ENCODE measurements around the gene CYB5D1.

The CYB5D1 gene

DNA sequence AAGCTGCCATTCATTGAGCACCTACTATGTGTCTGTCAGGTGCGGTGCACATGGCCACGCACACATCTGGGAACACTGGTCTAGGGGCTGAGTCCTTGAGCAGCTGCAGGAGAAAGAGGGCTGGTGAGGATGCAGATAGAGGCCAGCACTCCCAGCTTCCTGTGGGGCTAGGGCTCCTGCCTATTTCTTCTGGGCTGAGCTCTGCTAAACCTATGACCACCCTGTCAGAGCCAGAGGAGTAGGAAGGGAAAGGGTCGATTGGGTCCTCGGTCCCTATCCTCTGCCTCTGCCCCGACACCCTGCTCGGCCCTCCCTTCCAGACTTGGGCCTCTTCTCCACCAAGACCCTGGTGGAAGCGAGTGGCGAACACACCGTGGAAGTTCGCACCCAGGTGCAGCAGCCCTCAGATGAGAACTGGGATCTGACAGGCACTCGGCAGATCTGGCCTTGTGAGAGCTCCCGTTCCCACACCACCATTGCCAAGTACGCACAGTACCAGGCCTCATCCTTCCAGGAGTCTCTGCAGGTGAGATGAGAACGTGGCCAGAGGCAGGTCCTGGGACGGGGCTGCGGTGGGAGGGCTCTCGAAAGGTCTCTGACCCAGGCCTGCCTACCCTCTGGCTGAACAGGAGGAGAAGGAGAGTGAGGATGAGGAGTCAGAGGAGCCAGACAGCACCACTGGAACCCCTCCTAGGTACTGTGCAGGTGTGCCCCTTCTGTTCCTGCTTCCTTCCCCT lies 6.9 kb upstream of the CYB5D1 start:
- no peak overlapping the region for H3K4me3 ChIP-seq (ENCODE audit: low read length)
- DNase-seq (ENCODE audit: low read depth), result no peak
- TF ChIP-seq, protein P1, sequence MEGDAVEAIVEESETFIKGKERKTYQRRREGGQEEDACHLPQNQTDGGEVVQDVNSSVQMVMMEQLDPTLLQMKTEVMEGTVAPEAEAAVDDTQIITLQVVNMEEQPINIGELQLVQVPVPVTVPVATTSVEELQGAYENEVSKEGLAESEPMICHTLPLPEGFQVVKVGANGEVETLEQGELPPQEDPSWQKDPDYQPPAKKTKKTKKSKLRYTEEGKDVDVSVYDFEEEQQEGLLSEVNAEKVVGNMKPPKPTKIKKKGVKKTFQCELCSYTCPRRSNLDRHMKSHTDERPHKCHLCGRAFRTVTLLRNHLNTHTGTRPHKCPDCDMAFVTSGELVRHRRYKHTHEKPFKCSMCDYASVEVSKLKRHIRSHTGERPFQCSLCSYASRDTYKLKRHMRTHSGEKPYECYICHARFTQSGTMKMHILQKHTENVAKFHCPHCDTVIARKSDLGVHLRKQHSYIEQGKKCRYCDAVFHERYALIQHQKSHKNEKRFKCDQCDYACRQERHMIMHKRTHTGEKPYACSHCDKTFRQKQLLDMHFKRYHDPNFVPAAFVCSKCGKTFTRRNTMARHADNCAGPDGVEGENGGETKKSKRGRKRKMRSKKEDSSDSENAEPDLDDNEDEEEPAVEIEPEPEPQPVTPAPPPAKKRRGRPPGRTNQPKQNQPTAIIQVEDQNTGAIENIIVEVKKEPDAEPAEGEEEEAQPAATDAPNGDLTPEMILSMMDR (conservative IDR thresholded peaks at IDR 0.05; ENCODE audit: low read depth, low read length), result no peak

DNA sequence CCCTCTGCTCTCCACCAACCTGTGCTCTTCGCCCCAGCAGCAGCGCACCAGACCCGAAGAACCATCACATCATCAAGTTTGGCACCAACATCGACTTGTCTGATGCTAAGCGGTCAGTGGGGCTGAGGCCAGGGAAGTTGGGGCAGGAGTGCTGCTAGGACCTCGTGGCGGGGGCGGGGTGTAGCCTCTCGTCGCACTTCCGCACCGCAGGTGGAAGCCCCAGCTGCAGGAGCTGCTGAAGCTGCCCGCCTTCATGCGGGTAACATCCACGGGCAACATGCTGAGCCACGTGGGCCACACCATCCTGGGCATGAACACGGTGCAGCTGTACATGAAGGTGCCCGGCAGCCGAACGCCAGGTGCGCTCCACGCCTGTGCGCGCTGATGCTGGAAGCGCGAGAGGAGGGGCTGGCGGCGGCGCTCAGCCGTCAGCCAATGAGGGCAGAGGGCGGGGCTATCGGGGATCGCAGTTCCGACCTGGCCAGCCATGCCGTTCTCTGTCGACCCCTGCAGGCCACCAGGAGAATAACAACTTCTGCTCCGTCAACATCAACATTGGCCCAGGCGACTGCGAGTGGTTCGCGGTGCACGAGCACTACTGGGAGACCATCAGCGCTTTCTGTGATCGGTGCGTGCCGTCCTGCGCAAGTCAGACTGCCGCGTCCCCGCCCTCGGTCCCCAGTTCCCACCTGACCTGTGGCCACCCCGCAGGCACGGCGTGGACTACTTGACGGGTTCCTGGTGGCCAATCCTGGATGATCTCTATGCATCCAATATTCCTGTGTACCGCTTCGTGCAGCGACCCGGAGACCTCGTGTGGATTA lies 6.2 kb upstream of the CYB5D1 start:
- TF ChIP-seq, protein P1 (conservative IDR thresholded peaks at IDR 0.05; ENCODE audit: low read depth, low read length), result peak; percentile 92
- H3K4me3 ChIP-seq (ENCODE audit: low read length), result no peak overlapping the region
- DNase-seq (ENCODE audit: low read depth), result no peak

GRCh38 chr17:7852262-7852670 lies 5.5 kb upstream of the CYB5D1 start:
- no peak overlapping the region for H3K4me3 ChIP-seq (ENCODE audit: low read length)
- TF ChIP-seq, protein P1 (conservative IDR thresholded peaks at IDR 0.05; ENCODE audit: low read depth, low read length), result no peak
- no peak for DNase-seq (ENCODE audit: low read depth)

DNA sequence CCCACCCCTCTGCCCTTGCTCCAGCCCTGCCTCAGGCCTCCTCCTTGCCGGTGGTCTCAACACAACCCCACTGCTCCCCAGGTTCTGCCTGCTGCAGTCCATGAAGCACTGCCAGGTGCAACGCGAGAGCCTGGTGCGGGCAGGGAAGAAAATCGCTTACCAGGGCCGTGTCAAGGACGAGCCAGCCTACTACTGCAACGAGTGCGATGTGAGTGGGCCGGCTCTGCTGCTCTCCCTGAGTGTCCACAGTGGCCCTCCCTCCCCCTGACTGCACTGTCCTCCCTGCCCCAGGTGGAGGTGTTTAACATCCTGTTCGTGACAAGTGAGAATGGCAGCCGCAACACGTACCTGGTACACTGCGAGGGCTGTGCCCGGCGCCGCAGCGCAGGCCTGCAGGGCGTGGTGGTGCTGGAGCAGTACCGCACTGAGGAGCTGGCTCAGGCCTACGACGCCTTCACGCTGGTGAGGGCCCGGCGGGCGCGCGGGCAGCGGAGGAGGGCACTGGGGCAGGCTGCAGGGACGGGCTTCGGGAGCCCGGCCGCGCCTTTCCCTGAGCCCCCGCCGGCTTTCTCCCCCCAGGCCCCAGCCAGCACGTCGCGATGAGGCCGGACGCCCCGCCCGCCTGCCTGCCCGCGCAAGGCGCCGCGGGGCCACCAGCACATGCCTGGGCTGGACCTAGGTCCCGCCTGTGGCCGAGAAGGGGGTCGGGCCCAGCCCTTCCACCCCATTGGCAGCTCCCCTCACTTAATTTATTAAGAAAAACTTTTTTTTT lies 4.7 kb upstream of the CYB5D1 start:
- DNase-seq (ENCODE audit: low read depth), result no peak

GRCh38 chr17:7853691-7854038 lies 4.1 kb upstream of the CYB5D1 start:
- DNase-seq (ENCODE audit: low read depth), result no peak
- H3K4me3 ChIP-seq (ENCODE audit: low read length), result no peak overlapping the region
- TF ChIP-seq, protein P1 (conservative IDR thresholded peaks at IDR 0.05; ENCODE audit: low read depth, low read length), result no peak

More for the DNA sequence above, 4.7 kb upstream of the CYB5D1 start:
- no peak overlapping the region for H3K4me3 ChIP-seq (ENCODE audit: low read length)
- TF ChIP-seq, protein P1 (conservative IDR thresholded peaks at IDR 0.05; ENCODE audit: low read depth, low read length), result no peak

GRCh38 chr17:7854078-7854777 lies 3.6 kb upstream of the CYB5D1 start:
- TF ChIP-seq, protein P1 (conservative IDR thresholded peaks at IDR 0.05; ENCODE audit: low read depth, low read length), result no peak
- peak overlapping the region; percentile 52 for H3K4me3 ChIP-seq (ENCODE audit: low read length)
- no peak for DNase-seq (ENCODE audit: low read depth)
